Liver (tissue), 3 donors: ENCODE results near the gene ALDH5A1.

Experiments used
- HNF4A ChIP-seq, 2 donors: conservative IDR thresholded peaks; 2 replicates each; pipeline ENCODE4 v1.6.1; 2016; ENCODE audit warnings: antibody characterized with exemption in 2 of 2, mild to moderate bottlenecking in 2 of 2
- JUND ChIP-seq, 2 donors: IDR thresholded peaks; 2 replicates each; pipeline ENCODE4 v1.6.1; 2016; ENCODE audit warnings: antibody characterized with exemption in 2 of 2
- SP1 ChIP-seq: IDR thresholded peaks from 2 replicates; pipeline ENCODE4 v1.6.1; 2018; ENCODE audit warnings: antibody characterized with exemption, mild to moderate bottlenecking
- TAF1 ChIP-seq: conservative IDR thresholded peaks from 2 replicates; pipeline ENCODE4 v1.6.1; 2016; ENCODE audit warnings: antibody characterized with exemption, mild to moderate bottlenecking
- YY1 ChIP-seq: IDR thresholded peaks from 2 replicates; pipeline ENCODE4 v1.6.1; 2016; ENCODE audit warnings: antibody characterized with exemption, mild to moderate bottlenecking
- TF ChIP-seq, protein P1 (sequence below): fragments of 150-350 bp; IDR thresholded peaks from 2 replicates; pipeline ENCODE4 v1.5.1; 2017; ENCODE audit warnings: improper control_type of control experiment, low read depth, low read length; ENCODE audit not compliant: missing input control
- TF ChIP-seq, protein P2 (sequence below): IDR thresholded peaks from 2 replicates; pipeline ENCODE4 v1.6.1; 2016; ENCODE audit warnings: antibody characterized with exemption
- TF ChIP-seq, protein P3 (sequence below): IDR thresholded peaks from 2 replicates; pipeline ENCODE4 v1.6.1; 2016; ENCODE audit warnings: antibody characterized with exemption
- donor health status: healthy.
- donor health status: healthy.

DNA sequence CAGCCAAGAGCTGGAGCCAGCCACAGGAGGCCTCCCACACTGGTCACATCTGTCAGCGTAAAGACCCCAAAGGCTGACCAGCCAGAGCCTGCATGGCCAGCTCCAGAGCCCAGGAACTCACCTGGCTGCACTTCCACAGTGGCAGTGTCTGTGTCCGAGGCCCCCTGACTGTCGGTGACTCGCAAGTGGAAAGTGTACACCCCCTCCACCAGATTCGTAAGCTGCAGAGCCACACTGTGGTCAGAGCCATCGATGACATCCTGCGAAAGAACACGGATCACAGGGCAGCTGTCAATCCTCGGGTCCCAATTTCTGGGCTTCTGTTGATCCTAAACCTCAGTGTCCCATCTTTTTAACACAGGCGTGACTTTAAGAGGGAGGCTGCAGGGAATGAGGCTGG, 69.3 kb downstream of the ALDH5A1 start:
- no peak for TF ChIP-seq YY1
- TF ChIP-seq, protein P1, sequence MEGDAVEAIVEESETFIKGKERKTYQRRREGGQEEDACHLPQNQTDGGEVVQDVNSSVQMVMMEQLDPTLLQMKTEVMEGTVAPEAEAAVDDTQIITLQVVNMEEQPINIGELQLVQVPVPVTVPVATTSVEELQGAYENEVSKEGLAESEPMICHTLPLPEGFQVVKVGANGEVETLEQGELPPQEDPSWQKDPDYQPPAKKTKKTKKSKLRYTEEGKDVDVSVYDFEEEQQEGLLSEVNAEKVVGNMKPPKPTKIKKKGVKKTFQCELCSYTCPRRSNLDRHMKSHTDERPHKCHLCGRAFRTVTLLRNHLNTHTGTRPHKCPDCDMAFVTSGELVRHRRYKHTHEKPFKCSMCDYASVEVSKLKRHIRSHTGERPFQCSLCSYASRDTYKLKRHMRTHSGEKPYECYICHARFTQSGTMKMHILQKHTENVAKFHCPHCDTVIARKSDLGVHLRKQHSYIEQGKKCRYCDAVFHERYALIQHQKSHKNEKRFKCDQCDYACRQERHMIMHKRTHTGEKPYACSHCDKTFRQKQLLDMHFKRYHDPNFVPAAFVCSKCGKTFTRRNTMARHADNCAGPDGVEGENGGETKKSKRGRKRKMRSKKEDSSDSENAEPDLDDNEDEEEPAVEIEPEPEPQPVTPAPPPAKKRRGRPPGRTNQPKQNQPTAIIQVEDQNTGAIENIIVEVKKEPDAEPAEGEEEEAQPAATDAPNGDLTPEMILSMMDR: no peak
- TF ChIP-seq, protein P2, sequence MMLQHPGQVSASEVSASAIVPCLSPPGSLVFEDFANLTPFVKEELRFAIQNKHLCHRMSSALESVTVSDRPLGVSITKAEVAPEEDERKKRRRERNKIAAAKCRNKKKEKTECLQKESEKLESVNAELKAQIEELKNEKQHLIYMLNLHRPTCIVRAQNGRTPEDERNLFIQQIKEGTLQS: no peak
- no peak for TF ChIP-seq HNF4A (conservative IDR thresholded peaks at IDR 0.05)
- TF ChIP-seq, protein P3, sequence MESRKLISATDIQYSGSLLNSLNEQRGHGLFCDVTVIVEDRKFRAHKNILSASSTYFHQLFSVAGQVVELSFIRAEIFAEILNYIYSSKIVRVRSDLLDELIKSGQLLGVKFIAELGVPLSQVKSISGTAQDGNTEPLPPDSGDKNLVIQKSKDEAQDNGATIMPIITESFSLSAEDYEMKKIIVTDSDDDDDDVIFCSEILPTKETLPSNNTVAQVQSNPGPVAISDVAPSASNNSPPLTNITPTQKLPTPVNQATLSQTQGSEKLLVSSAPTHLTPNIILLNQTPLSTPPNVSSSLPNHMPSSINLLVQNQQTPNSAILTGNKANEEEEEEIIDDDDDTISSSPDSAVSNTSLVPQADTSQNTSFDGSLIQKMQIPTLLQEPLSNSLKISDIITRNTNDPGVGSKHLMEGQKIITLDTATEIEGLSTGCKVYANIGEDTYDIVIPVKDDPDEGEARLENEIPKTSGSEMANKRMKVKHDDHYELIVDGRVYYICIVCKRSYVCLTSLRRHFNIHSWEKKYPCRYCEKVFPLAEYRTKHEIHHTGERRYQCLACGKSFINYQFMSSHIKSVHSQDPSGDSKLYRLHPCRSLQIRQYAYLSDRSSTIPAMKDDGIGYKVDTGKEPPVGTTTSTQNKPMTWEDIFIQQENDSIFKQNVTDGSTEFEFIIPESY: no peak
- TF ChIP-seq TAF1: no peak
- TF ChIP-seq SP1: no peak
- no peak for TF ChIP-seq JUND (IDR thresholded peaks at IDR 0.05)
